HL-60 (cell line): ENCODE measurements around the gene PIGV.
"Not testable (repeated sequence)": the region's sequence is repeated elsewhere in the genome, so short reads cannot be mapped to it uniquely, and the experiment has no call there.

Experiments
- DNase-seq, 2 experiments: peaks; one replicate each; pipeline ENCODE4 v3.0.0-alpha.2; 2010 to 2020; ENCODE audit warnings: low read depth in 1 of 2, low spot score in 1 of 2
- H3K27ac ChIP-seq: fragments of 250-450 bp; sonication (Bioruptor Pico); replicated peaks from 2 replicates; pipeline ENCODE4 v1.5.1; 2020; ENCODE audit warnings: mild to moderate bottlenecking, moderate library complexity
- H3K27me3 ChIP-seq: fragments of 250-450 bp; sonication (Bioruptor Pico); 2 replicates; pipeline ENCODE4 v1.5.1; 2021; ENCODE audit warnings: mild to moderate bottlenecking, moderate library complexity; ENCODE audit not compliant: insufficient read depth, poor library complexity, severe bottlenecking
- H3K4me3 ChIP-seq: replicated peaks from 2 replicates; pipeline ENCODE4 v1.5.1; 2011; ENCODE audit warnings: mild to moderate bottlenecking, control low read depth, low read length; ENCODE audit not compliant: insufficient read depth
- CTCF ChIP-seq: IDR thresholded peaks from one replicate; pipeline ENCODE4 v1.5.1; 2011; ENCODE audit warnings: low read length, control low read depth, inconsistent platforms; ENCODE audit not compliant: insufficient read depth
- GABPA ChIP-seq: IDR thresholded peaks from 2 replicates; pipeline ENCODE4 v1.6.1; 2012; ENCODE audit warnings: low read depth
- POLR2AphosphoS5 ChIP-seq: IDR thresholded peaks from 2 replicates; pipeline ENCODE4 v1.6.1; 2012; ENCODE audit warnings: low read depth
- SPI1 ChIP-seq: IDR thresholded peaks from 2 replicates; pipeline ENCODE4 v1.6.1; 2012; ENCODE audit warnings: low read depth, mild to moderate bottlenecking, borderline replicate concordance
- TF ChIP-seq, protein P1 (sequence below): IDR thresholded peaks from 2 replicates; pipeline ENCODE4 v1.6.1; 2012; ENCODE audit warnings: low read depth; ENCODE audit not compliant: insufficient replicate concordance

Gene PIGV

GRCh38 chr1:26844424-26845196 lies 56.9 kb downstream of the PIGV start:
- no peak overlapping the region for H3K27ac ChIP-seq
- TF ChIP-seq POLR2AphosphoS5 (no peak), SPI1 (no peak), CTCF (no peak), GABPA (no peak)
- TF ChIP-seq, protein P1, sequence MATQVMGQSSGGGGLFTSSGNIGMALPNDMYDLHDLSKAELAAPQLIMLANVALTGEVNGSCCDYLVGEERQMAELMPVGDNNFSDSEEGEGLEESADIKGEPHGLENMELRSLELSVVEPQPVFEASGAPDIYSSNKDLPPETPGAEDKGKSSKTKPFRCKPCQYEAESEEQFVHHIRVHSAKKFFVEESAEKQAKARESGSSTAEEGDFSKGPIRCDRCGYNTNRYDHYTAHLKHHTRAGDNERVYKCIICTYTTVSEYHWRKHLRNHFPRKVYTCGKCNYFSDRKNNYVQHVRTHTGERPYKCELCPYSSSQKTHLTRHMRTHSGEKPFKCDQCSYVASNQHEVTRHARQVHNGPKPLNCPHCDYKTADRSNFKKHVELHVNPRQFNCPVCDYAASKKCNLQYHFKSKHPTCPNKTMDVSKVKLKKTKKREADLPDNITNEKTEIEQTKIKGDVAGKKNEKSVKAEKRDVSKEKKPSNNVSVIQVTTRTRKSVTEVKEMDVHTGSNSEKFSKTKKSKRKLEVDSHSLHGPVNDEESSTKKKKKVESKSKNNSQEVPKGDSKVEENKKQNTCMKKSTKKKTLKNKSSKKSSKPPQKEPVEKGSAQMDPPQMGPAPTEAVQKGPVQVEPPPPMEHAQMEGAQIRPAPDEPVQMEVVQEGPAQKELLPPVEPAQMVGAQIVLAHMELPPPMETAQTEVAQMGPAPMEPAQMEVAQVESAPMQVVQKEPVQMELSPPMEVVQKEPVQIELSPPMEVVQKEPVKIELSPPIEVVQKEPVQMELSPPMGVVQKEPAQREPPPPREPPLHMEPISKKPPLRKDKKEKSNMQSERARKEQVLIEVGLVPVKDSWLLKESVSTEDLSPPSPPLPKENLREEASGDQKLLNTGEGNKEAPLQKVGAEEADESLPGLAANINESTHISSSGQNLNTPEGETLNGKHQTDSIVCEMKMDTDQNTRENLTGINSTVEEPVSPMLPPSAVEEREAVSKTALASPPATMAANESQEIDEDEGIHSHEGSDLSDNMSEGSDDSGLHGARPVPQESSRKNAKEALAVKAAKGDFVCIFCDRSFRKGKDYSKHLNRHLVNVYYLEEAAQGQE: no peak
- no peak overlapping the region for H3K4me3 ChIP-seq
- no peak for DNase-seq
- no peaks in the 10 kb centered on the region for H3K27me3 ChIP-seq

- H3K27ac ChIP-seq, H3K4me3 ChIP-seq: not testable (repeated sequence)
These were observed 60.1 kb downstream of the PIGV start for GRCh38 chr1:26847826-26848225.

More at GRCh38 chr1:26847826-26848225, 60.1 kb downstream of the PIGV start:
- DNase-seq, H3K27me3 ChIP-seq: not testable (repeated sequence)
